Subcutaneous abdominal adipose tissue (tissue), 5 donors: ENCODE data around the gene PFKL.
"Not testable (repeated sequence)": the region's sequence is repeated elsewhere in the genome, so short reads cannot be mapped to it uniquely, and the experiment has no call there.

Experiments used
- H3K27ac ChIP-seq: one replicate; pipeline ENCODE4 v1.7.0; 2013; ENCODE audit warnings: low read depth, mild to moderate bottlenecking, inconsistent platforms, low read length, moderate library complexity
- H3K27me3 ChIP-seq, 5 donors: one replicate each; pipeline ENCODE4 v1.7.0; 2013; ENCODE audit warnings: low read length in 5 of 5, inconsistent platforms in 1 of 5; ENCODE audit not compliant: control insufficient read depth in 5 of 5, insufficient read depth in 4 of 5
- H3K36me3 ChIP-seq, 5 donors: one replicate each; pipeline ENCODE4 v1.7.0; 2013; ENCODE audit warnings: low read length in 5 of 5; ENCODE audit not compliant: control insufficient read depth in 5 of 5, insufficient read depth in 5 of 5
- H3K4me1 ChIP-seq, 5 donors: one replicate each; pipeline ENCODE4 v1.7.0; 2013; ENCODE audit warnings: low read length in 5 of 5, mild to moderate bottlenecking in 3 of 5, moderate library complexity in 1 of 5; ENCODE audit not compliant: control insufficient read depth in 5 of 5, insufficient read depth in 5 of 5
- H3K4me3 ChIP-seq, 5 donors: one replicate each; pipeline ENCODE4 v1.7.0; 2013; ENCODE audit warnings: low read length in 5 of 5, low read depth in 1 of 5
- H3K9ac ChIP-seq, 5 donors: one replicate each; pipeline ENCODE4 v1.7.0; 2013; ENCODE audit warnings: low read length in 5 of 5, mild to moderate bottlenecking in 4 of 5, moderate library complexity in 3 of 5
- H3K9me3 ChIP-seq, 5 donors: one replicate each; pipeline ENCODE4 v1.7.0; 2013; ENCODE audit warnings: low read length in 5 of 5; ENCODE audit not compliant: control insufficient read depth in 5 of 5
- donor health status: healthy.
- donor health status: healthy.
- donor health status: healthy.
- donor health status: healthy.
- donor health status: healthy.

Gene PFKL

DNA sequence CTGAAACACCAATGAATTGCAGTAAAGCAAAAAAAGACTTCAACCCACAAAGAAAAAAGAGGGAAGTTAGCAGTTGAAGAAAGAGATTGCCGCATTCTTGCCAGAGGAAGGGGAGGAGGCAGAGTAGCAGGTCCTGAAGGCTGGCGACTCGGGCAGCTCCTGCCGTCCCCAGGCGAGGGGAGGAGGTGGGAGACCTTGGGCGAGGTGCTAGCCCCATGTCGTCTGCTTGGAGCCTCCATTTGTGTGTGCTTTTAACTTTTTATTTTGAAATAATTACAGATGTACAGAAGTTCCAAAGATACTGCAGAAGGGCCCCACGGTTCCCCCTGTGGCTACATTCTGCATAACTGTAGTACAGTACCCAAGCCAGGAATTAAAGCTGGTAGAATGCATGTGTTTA lies 60.3 kb downstream of the PFKL start:
- Histone ChIP-seq H3K36me3 (peaks cover 0 to 11% (median 0%) of the 10 kb centered on the region in 5 donors), H3K9me3 (peaks cover 0 to 14% (median 0%) of the 10 kb centered on the region in 5 donors), H3K9ac (no peak overlapping the region), H3K27ac (no peak overlapping the region), H3K27me3 (peaks cover 0 to 2% (median 0%) of the 10 kb centered on the region in 5 donors), H3K4me3 (no peak overlapping the region), H3K4me1 (peaks cover 0 to 11% (median 0%) of the 10 kb centered on the region in 5 donors)

DNA sequence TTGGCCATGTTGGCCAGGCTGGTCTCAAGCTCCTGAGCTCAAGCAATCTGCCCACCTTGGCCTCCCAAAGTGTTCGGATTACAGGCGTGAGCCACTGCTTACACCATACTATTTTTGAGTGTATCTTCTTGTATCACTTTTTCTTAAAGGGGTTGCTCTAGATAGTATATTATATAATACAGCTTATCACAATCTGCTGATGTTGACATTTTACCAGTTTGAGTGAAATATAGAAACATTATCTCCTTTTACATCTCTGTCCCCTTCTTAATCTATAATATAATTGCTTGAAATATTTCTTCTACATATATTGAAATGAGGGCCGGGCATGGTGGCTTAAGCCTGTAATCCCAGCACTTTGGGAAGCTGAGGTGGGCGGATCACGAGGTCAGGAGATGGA lies 62.0 kb downstream of the PFKL start:
- not testable (repeated sequence) for H3K4me1 ChIP-seq, H3K9ac ChIP-seq, H3K4me3 ChIP-seq, H3K27ac ChIP-seq, H3K27me3 ChIP-seq
- peaks cover 0 to 14% (median 0%) of the 10 kb centered on the region in 5 donors for H3K9me3 ChIP-seq
- H3K36me3 ChIP-seq, result peaks cover 0 to 18% (median 0%) of the 10 kb centered on the region in 5 donors

DNA sequence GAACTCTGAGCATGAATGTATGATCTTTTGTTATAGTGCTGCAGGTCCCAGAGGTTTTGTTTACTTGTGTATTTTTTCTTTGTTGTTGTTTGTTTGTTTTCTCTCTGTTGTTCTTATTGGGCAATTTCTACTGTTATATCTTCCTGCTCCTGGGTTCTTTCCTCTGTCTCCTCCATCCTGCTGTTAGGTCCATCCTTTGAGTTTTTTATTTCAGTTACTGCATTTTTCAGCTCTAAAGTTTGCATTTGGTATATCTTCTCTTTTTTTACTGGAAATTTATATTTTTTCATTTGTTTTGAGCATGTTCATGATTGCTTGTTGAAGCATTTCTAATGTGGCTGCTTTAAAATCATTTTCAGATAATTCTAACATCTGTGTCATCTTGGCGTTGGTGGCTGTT lies 63.4 kb downstream of the PFKL start:
- H3K9ac ChIP-seq, result no peak overlapping the region
- no peak overlapping the region for H3K27ac ChIP-seq
- peaks cover 0 to 6% (median 2%) of the 10 kb centered on the region in 5 donors for H3K27me3 ChIP-seq
- H3K36me3 ChIP-seq, result peaks cover 0 to 15% (median 0%) of the 10 kb centered on the region in 5 donors
- H3K9me3 ChIP-seq, result peaks cover 0 to 14% (median 0%) of the 10 kb centered on the region in 5 donors
- no peaks in the 10 kb centered on the region for H3K4me1 ChIP-seq
- no peak overlapping the region for H3K4me3 ChIP-seq

DNA sequence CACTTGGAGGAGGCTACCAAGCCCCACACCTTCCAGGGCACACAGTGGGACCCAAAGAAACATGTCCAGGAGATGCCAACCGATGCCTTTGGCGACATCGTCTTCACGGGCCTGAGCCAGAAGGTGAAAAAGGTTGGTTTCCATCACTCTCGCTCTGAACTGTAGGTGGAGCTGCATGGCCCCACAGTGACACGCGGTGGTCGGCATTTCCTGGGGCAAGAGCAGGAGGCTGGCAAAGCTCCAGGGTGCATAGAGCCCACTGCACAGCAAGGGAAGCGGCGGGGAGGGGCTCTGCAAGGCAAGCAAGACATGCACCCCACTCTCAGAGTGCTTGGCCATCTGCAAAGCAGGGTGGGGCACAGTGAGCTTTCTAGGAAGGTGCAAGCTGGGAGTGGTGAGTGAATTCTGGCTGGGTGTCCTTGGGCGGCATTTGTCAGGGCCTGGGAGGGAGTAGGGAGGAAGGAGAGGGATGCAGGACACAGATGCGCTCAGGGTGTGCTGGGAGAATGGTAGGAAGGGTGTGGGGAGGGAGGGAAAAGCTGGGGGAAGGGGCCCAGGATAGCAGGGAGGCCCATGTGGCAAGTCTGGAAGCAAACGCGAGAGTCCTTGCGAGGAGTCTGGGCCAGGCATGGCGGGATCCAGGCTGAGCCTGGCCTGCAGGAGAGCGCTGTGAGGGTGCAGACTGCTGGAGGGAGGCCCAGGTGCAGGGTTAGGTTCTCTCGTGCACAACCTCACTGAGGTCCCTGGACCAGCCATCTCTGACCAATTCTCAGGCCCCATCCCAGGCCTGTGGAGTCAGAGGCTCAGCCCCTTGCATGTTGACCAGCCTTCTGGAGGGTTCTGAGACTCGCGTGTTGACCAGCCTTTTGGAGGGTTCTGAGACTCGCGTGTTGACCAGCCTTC lies 64.5 kb downstream of the PFKL start:
- H3K9ac ChIP-seq, result no peak overlapping the region
- peaks cover 0 to 3% (median 0%) of the 10 kb centered on the region in 5 donors for H3K4me1 ChIP-seq
- H3K9me3 ChIP-seq, result peaks cover 0 to 14% (median 0%) of the 10 kb centered on the region in 5 donors
- H3K27me3 ChIP-seq, result peaks cover 0 to 10% (median 7%) of the 10 kb centered on the region in 5 donors
- no peak overlapping the region for H3K27ac ChIP-seq
- peaks cover 0 to 15% (median 0%) of the 10 kb centered on the region in 5 donors for H3K36me3 ChIP-seq
- no peak overlapping the region for H3K4me3 ChIP-seq

DNA sequence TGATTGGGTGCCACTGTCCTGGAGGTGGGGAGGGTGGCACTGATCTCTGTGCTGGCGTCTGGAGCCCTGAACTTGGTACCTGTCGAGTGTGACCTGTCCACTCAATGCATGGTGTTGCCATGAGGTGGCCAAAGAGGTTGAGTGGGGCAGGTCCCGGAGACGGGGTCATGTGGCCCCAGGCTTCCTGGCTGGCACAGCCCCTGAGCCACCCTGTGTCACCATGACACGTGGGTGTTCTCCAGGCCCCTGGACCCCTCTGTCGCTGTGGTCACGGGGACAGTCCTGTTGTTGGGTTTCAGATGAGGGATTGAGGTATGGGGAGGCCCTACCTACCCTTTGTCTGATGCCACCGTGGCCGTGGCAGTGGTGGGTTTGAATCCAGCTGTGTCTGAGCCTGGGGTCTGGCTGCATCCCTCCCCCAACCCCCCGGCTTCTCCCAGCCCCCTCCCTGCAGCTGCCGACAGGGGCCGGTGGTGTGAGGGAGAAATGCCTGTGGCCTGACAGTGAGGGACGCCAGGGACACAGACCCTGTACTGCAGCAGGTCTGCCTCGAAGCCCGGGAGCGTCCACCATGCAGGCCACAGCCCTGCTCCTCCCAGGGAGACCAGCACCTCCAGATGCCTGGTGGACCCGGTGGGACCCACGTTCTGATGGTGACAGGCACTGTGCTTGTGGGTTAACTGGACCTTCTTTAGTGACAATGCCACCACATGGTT lies 65.6 kb downstream of the PFKL start:
- H3K4me3 ChIP-seq, result no peak overlapping the region
- H3K9me3 ChIP-seq, result peaks cover 0 to 14% (median 0%) of the 10 kb centered on the region in 5 donors
- peaks cover 3 to 14% (median 10%) of the 10 kb centered on the region in 5 donors for H3K27me3 ChIP-seq
- peaks cover 0 to 15% (median 0%) of the 10 kb centered on the region in 5 donors for H3K36me3 ChIP-seq
- H3K9ac ChIP-seq, result no peak overlapping the region
- H3K27ac ChIP-seq, result no peak overlapping the region
- H3K4me1 ChIP-seq, result peaks cover 0 to 10% (median 5%) of the 10 kb centered on the region in 5 donors

DNA sequence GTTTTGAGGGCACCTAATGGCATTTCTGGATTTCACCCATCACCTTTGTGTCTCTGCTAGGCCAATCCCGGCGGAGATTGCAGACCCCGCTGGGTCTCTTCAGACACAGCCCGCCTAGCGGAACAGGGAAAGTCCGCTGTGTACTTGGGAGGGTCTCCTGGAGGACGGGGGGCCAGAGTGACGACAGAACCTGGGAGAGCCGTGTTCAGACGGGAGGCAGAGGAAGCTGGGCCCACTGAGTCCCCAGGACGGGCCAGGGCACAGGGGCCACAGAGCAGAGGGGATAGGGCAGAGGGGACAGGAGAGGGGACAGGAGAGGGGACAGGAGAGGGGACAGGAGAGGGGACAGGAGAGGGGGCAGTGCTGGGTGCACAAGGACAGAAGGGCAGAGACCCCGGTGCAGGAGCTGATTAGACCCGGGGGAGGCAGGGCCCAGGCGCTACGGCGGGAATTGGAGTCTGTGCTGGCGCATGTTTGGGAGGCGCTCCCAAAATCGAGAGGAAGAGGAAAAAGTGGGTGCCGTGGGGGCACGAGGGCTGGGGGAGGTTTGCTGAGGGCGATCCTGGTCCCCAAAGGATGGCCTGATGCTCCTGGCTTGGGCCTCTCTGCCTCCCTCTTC lies 66.2 kb downstream of the PFKL start:
- Histone ChIP-seq H3K4me1 (peaks cover 0 to 10% (median 5%) of the 10 kb centered on the region in 5 donors), H3K36me3 (peaks cover 0 to 15% (median 0%) of the 10 kb centered on the region in 5 donors), H3K27me3 (peaks cover 4 to 17% (median 14%) of the 10 kb centered on the region in 5 donors), H3K27ac (no peak overlapping the region), H3K4me3 (no peak overlapping the region), H3K9me3 (peaks cover 0 to 14% (median 0%) of the 10 kb centered on the region in 5 donors), H3K9ac (no peak overlapping the region)

DNA sequence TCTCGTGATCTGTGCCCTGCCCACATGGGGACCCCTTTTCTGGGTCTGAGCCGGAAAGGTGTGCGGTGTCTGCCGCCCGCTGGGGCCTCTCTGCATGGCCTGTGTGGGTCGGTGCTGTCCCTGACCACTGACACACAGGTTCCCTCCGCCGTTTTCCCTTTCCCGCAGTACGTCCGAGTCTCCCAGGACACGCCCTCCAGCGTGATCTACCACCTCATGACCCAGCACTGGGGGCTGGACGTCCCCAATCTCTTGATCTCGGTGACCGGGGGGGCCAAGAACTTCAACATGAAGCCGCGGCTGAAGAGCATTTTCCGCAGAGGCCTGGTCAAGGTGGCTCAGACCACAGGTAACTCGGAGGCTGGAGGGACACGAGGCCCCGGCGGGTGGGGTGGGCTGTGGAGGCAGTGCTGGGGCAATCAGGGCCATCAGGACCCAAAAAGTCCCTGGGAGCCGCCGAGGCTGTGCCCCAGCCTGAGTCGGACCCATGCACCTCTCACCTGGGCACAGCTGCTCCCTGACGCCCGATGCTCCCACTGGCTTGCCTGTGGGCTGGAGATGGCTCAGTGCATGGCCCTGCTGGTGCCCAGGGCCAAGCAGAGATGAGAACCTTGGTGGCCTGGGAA lies 66.8 kb downstream of the PFKL start:
- Histone ChIP-seq H3K27ac (no peak overlapping the region), H3K4me1 (peaks cover 0 to 10% (median 5%) of the 10 kb centered on the region in 5 donors), H3K36me3 (peaks cover 0 to 15% (median 0%) of the 10 kb centered on the region in 5 donors), H3K4me3 (no peak overlapping the region), H3K9ac (no peak overlapping the region), H3K9me3 (peaks cover 0 to 14% (median 0%) of the 10 kb centered on the region in 5 donors), H3K27me3 (peaks cover 4 to 17% (median 14%) of the 10 kb centered on the region in 5 donors)

DNA sequence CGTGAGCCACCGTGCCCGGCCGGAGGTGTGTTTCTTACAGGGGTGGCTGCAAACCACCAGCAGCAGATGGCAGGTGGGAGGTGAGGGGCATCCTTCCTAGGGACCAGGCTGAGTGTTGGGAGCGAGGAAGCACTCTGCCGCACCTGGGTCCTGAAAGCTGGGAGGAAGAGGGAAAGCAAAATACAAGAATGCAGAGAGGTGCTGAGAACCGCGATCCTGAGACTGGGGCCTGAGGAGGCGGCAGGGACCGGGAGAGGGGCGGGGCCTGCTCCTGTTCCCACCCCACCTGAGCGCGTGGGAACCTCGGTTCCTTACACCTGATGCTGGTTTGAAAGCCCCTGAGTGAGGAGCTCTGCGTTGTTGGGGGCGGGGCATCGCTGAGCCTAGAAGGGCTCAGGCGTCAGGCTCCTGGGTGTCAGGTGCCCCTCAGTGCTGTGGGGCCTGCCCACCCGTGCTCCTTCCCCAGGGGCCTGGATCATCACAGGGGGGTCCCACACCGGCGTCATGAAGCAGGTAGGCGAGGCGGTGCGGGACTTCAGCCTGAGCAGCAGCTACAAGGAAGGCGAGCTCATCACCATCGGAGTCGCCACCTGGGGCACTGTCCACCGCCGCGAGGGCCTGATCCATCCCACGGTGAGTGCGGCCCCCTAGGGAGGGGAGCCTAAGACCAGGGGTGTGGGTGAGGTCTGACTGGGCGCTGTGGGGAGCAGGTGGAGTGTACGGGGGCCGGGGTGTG lies 69.0 kb downstream of the PFKL start:
- H3K4me1 ChIP-seq, result peaks cover 0 to 10% (median 5%) of the 10 kb centered on the region in 5 donors
- peaks cover 0 to 5% (median 0%) of the 10 kb centered on the region in 5 donors for H3K9me3 ChIP-seq
- H3K27me3 ChIP-seq, result peaks cover 4 to 17% (median 14%) of the 10 kb centered on the region in 5 donors
- peaks cover 0 to 20% (median 0%) of the 10 kb centered on the region in 5 donors for H3K36me3 ChIP-seq
- H3K27ac ChIP-seq, result no peak overlapping the region
- no peak overlapping the region for H3K4me3 ChIP-seq
- no peak overlapping the region for H3K9ac ChIP-seq
